Neural crest cell (in vitro differentiated cells): ENCODE data around the gene PFKFB3. TPM values are rescaled to one million over a fixed set of nuclear protein-coding genes. Genes with fewer than 3 reads are reported as not detected.

ENCODE experiments used
- DNase-seq: peaks from one replicate; pipeline ENCODE4 v3.0.0; 2021; ENCODE audit warnings: low read depth, mixed read lengths, low spot score
- H3K27ac Mint-ChIP-seq: one replicate; pipeline ENCODE4 v1.8.0; 2021; ENCODE audit warnings: mild to moderate bottlenecking, mixed read lengths; ENCODE audit not compliant: unreplicated experiment
- H3K27me3 Mint-ChIP-seq: 2 replicates; pipeline ENCODE4 v1.8.0; 2021; ENCODE audit warnings: low read depth, mild to moderate bottlenecking, mixed read lengths
- H3K36me3 Mint-ChIP-seq: 2 replicates; pipeline ENCODE4 v1.8.0; 2021; ENCODE audit warnings: low read depth, mild to moderate bottlenecking, mixed read lengths
- H3K4me1 Mint-ChIP-seq: 2 replicates; pipeline ENCODE4 v1.8.0; 2021; ENCODE audit warnings: mixed read lengths
- H3K4me3 Mint-ChIP-seq: one replicate; pipeline ENCODE4 v1.8.0; 2021; ENCODE audit warnings: mild to moderate bottlenecking, mixed read lengths
- H3K9me3 Mint-ChIP-seq: 2 replicates; pipeline ENCODE4 v1.8.0; 2021; ENCODE audit warnings: mixed read lengths
- total RNA-seq: library from RNA; stranded (reverse); gene quantifications from 2 replicates; pipeline ENCODE4 v1.2.1, GENCODE V29; 2021
- TF ChIP-seq, protein P1 (sequence below): fragments of 200-600 bp; sonication (generic); conservative IDR thresholded peaks from 2 replicates; pipeline ENCODE4 v1.5.0; 2021; ENCODE audit warnings: antibody characterized with exemption, mild to moderate bottlenecking

The PFKFB3 gene
- total RNA-seq, 1 donor from 2014 or later: 36.7 TPM

DNA sequence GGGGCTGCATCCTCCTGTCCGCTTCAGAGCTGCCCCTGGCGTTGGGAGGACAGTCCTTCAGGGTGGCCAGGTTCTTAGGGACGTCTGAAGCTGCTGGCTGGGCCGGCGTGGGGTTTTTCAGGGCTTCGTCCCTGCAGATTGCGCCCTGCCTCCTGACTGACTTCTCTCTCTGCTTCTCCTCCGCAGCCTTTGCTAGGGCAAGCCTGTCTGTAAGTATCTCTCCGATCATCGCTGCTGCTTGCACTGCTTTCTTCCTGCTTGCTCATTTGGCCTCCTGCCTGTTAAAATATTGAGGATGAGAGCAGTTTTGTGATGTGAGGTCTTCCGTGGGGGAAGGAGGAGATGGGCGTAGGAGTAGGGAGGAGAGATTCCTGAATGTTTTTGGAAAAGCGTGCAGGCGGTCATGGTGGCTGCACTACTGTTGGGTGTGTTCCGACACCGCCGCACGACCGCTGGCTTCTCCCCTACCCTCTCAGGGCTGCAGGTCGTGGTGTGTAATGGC, 25.3 kb downstream of the PFKFB3 start:
- no peak for DNase-seq
- Mint-ChIP-seq H3K4me3 (no peak overlapping the region), H3K36me3 (peaks cover 9% of the 10 kb centered on the region), H3K4me1 (no peaks in the 10 kb centered on the region), H3K27ac (no peak overlapping the region), H3K27me3 (no peaks in the 10 kb centered on the region), H3K9me3 (no peaks in the 10 kb centered on the region)
- TF ChIP-seq, protein P1, sequence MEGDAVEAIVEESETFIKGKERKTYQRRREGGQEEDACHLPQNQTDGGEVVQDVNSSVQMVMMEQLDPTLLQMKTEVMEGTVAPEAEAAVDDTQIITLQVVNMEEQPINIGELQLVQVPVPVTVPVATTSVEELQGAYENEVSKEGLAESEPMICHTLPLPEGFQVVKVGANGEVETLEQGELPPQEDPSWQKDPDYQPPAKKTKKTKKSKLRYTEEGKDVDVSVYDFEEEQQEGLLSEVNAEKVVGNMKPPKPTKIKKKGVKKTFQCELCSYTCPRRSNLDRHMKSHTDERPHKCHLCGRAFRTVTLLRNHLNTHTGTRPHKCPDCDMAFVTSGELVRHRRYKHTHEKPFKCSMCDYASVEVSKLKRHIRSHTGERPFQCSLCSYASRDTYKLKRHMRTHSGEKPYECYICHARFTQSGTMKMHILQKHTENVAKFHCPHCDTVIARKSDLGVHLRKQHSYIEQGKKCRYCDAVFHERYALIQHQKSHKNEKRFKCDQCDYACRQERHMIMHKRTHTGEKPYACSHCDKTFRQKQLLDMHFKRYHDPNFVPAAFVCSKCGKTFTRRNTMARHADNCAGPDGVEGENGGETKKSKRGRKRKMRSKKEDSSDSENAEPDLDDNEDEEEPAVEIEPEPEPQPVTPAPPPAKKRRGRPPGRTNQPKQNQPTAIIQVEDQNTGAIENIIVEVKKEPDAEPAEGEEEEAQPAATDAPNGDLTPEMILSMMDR: no peak

DNA sequence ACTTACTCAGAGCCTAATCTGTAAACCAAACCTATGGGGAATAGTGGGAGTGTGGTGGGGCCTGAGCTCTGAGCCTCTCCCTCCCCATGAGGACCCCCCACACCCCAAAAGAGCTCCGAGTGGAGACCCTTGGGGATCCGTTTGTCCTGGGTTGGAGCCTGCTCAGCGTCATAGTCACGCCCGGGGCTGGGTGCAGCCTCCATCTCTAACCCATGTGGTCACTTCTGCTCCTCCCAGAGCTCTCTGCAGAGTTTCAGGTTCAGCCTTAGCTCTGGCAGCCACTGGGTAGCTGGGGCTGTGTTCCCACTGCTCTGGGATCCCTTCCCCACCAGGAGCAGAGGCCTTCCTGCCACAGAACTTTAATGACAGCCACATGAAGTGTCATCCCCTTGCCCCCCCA, 25.9 kb downstream of the PFKFB3 start:
- Mint-ChIP-seq H3K4me3 (no peak overlapping the region), H3K9me3 (no peaks in the 10 kb centered on the region), H3K4me1 (no peaks in the 10 kb centered on the region), H3K36me3 (peaks cover 9% of the 10 kb centered on the region), H3K27ac (no peak overlapping the region), H3K27me3 (no peaks in the 10 kb centered on the region)
- TF ChIP-seq, protein P1: no peak
- DNase-seq: no peak

DNA sequence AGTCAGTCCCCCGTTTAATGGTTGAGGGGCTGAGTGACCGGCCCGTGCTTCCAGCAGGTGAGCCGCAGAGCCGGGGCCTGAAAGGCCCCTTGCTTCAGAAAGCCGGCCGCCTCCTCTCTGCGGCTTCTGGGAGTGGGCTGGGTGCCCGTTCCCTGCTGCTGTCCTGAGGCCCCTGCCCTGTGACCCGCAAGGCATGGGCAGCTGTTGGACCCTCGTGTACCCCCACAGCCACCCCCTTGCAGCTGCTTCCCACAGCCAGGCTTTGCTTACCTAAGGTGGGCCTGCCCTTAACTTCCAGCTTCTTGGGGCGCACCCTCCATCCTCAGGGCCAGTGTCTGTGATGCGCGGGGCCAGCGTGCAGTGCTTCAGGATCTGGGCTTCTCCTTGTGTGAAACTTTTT, 26.6 kb downstream of the PFKFB3 start:
- peaks cover 8% of the 10 kb centered on the region for H3K36me3 Mint-ChIP-seq
- TF ChIP-seq, protein P1: no peak
- H3K4me1 Mint-ChIP-seq: no peaks in the 10 kb centered on the region
- no peak for DNase-seq
- no peaks in the 10 kb centered on the region for H3K27me3 Mint-ChIP-seq
- H3K4me3 Mint-ChIP-seq: no peak overlapping the region
- no peak overlapping the region for H3K27ac Mint-ChIP-seq
- no peaks in the 10 kb centered on the region for H3K9me3 Mint-ChIP-seq

DNA sequence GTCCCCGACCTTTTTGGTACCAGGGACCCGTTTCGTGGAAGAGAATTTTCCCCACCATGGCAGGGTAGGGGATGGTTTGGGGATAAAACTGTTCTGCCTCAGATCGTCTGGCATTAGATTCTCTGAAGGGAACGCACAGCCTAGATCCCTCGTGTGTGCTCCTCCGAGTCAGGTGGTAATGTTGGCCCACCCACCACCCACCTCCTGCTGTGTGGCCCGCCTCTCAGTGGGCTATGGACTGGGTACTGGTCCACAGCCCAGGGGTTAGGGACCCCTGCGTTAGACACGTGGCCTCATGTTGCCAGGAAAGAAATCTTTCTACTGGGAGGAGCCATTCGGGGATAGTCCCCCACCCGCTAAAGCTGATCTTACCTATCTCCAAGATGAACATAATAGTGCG, 27.0 kb downstream of the PFKFB3 start:
- Mint-ChIP-seq H3K4me3 (no peak overlapping the region), H3K27ac (no peak overlapping the region), H3K27me3 (no peaks in the 10 kb centered on the region), H3K9me3 (no peaks in the 10 kb centered on the region), H3K36me3 (peaks cover 8% of the 10 kb centered on the region), H3K4me1 (no peaks in the 10 kb centered on the region)
- TF ChIP-seq, protein P1: no peak
- no peak for DNase-seq

DNA sequence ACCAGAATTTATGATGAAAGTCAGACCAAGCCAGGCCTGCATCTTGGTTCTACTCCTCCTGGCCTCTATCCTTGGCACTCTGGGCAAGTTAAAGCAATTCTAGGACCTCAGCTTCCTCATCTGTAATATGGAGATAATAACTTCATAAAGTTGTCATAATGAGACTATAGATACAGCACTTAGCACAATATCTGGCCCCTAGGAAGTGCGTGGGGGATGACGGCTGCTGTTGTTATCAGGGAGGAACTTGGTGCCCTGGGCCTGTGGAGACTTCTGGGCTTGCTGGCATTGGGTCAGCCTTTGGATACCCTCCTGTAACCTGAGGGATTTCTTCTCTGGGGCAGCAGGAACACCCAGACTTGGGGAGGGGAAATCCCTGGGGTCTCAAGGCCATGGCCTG, 27.6 kb downstream of the PFKFB3 start:
- no peak for DNase-seq
- Mint-ChIP-seq H3K27me3 (no peaks in the 10 kb centered on the region), H3K4me3 (no peak overlapping the region), H3K4me1 (no peaks in the 10 kb centered on the region), H3K27ac (no peak overlapping the region), H3K36me3 (peaks cover 9% of the 10 kb centered on the region), H3K9me3 (no peaks in the 10 kb centered on the region)
- TF ChIP-seq, protein P1: no peak

DNA sequence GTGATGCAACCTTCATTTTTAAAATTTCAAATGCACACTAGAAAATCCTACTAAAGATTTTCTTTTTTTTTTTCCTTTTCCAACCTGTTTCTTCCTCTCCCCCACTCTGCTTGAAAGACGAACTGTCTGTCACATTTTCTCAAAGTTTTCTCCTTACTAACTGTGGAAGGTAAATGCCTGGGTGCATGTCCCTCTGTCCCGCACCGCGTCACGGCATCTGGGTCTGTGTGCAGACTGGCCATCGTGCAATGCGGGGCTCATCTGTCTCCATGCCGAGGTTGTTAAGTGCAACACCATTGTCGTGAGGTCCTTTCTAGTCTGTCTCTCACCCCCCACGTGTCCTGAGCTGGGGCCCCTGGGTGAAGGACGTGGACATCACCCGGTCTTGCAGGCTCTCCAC, 28.4 kb downstream of the PFKFB3 start:
- H3K36me3 Mint-ChIP-seq: peaks cover 9% of the 10 kb centered on the region

More for the DNA sequence above, 28.4 kb downstream of the PFKFB3 start:
- TF ChIP-seq, protein P1: no peak
- Mint-ChIP-seq H3K27me3 (no peaks in the 10 kb centered on the region), H3K4me3 (no peak overlapping the region), H3K9me3 (no peaks in the 10 kb centered on the region), H3K27ac (no peak overlapping the region), H3K4me1 (no peaks in the 10 kb centered on the region)
- DNase-seq: no peak
